DND-41 (cell line): ENCODE results near the gene FSIP1.

Source experiments
- ATAC-seq: fragments of 200-7000 bp; cut with Tn5 transposase; 3 replicates; pipeline ENCODE4 v1.9.1; 2021; ENCODE audit warnings: low read depth; ENCODE audit not compliant: insufficient read depth
- DNase-seq: peaks from one replicate; pipeline ENCODE4 v3.0.0-alpha.2; 2020
- H2AFZ ChIP-seq: 2 replicates; pipeline ENCODE4 v1.6.0; 2012; ENCODE audit warnings: low read depth, low read length
- H3K27ac ChIP-seq: 2 replicates; pipeline ENCODE4 v1.5.1; 2012; ENCODE audit warnings: low read length, inconsistent platforms
- H3K27me3 ChIP-seq: fragments of 200-600 bp; sonication (generic); 2 replicates; pipeline ENCODE4 v1.6.0; 2012; ENCODE audit warnings: low read length, mild to moderate bottlenecking, inconsistent platforms; ENCODE audit not compliant: insufficient read depth, poor library complexity
- H3K36me3 ChIP-seq: 2 replicates; pipeline ENCODE4 v1.5.1; 2012; ENCODE audit warnings: low read length, inconsistent platforms; ENCODE audit not compliant: insufficient read depth
- H3K4me1 ChIP-seq: 2 replicates; pipeline ENCODE4 v1.5.1; 2012; ENCODE audit warnings: mild to moderate bottlenecking, low read length; ENCODE audit not compliant: insufficient read depth
- H3K4me2 ChIP-seq: 2 replicates; pipeline ENCODE4 v1.6.0; 2012; ENCODE audit warnings: mild to moderate bottlenecking, moderate library complexity, low read length, inconsistent platforms; ENCODE audit not compliant: insufficient read depth
- H3K4me3 ChIP-seq, 2 experiments: fragments of 200-600 bp in 1 of 2; shearing (Covaris generic) in 1 of 2; 2 replicates each; pipeline ENCODE4 v1.5.1; 2012 to 2016; ENCODE audit warnings: inconsistent platforms in 2 of 2, low read length in 2 of 2, mild to moderate bottlenecking in 2 of 2, low read depth in 1 of 2, moderate library complexity in 1 of 2
- H3K79me2 ChIP-seq: 2 replicates; pipeline ENCODE4 v1.6.0; 2012; ENCODE audit warnings: low read length, inconsistent platforms; ENCODE audit not compliant: insufficient read depth
- H3K9ac ChIP-seq: 2 replicates; pipeline ENCODE4 v1.6.0; 2012; ENCODE audit warnings: low read depth, mild to moderate bottlenecking, inconsistent platforms, low read length, moderate library complexity
- H3K9me3 ChIP-seq: 2 replicates; pipeline ENCODE4 v1.5.1; 2012; ENCODE audit warnings: low read length, moderate library complexity, mild to moderate bottlenecking, inconsistent platforms; ENCODE audit not compliant: insufficient read depth, severe bottlenecking
- H4K20me1 ChIP-seq: 2 replicates; pipeline ENCODE4 v1.6.0; 2012; ENCODE audit warnings: low read length; ENCODE audit not compliant: insufficient read depth
- EZH2 ChIP-seq: IDR thresholded peaks from 3 replicates; pipeline ENCODE4 v1.6.1; 2012; ENCODE audit warnings: borderline replicate concordance, low read depth, mild to moderate bottlenecking, moderate library complexity, low read length, inconsistent platforms; ENCODE audit not compliant: severe bottlenecking
- TF ChIP-seq, protein P1 (sequence below): IDR thresholded peaks from 2 replicates; pipeline ENCODE4 v1.5.1; 2012; ENCODE audit warnings: borderline replicate concordance, low read length, moderate library complexity, mild to moderate bottlenecking; ENCODE audit not compliant: poor library complexity, severe bottlenecking; ENCODE audit errors: extremely low read depth

The FSIP1 gene

DNA sequence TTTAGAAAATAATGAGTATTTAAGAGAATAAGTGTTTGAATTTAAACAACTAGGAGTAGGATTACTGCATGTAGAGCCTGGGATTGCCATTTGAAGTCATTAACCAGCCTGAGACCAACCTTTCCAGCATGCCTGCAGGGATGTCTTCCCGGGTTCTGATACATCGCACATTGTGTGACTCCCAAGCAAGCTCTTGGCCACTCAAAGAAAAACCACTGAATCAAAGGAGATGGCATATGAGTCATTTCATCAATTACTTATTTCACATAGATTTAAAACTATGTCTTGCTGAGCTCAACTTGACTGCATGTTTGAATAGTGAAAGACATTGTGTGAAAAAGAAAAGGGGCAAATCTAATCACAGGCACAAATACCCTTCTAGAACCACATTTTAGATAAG is 216.8 kb downstream of the FSIP1 start:
- Histone ChIP-seq H4K20me1 (no peaks in the 10 kb centered on the region), H3K4me1 (no peaks in the 10 kb centered on the region), H3K36me3 (no peaks in the 10 kb centered on the region), H3K27ac (no peak overlapping the region), H3K9ac (no peak overlapping the region), H2AFZ (no peak overlapping the region), H3K4me3 (no peak overlapping the region), H3K79me2 (no peaks in the 10 kb centered on the region), H3K4me2 (no peak overlapping the region), H3K27me3 (no peaks in the 10 kb centered on the region), H3K9me3 (no peaks in the 10 kb centered on the region)
- no peak for ATAC-seq
- no peak for DNase-seq
- TF ChIP-seq, protein P1, sequence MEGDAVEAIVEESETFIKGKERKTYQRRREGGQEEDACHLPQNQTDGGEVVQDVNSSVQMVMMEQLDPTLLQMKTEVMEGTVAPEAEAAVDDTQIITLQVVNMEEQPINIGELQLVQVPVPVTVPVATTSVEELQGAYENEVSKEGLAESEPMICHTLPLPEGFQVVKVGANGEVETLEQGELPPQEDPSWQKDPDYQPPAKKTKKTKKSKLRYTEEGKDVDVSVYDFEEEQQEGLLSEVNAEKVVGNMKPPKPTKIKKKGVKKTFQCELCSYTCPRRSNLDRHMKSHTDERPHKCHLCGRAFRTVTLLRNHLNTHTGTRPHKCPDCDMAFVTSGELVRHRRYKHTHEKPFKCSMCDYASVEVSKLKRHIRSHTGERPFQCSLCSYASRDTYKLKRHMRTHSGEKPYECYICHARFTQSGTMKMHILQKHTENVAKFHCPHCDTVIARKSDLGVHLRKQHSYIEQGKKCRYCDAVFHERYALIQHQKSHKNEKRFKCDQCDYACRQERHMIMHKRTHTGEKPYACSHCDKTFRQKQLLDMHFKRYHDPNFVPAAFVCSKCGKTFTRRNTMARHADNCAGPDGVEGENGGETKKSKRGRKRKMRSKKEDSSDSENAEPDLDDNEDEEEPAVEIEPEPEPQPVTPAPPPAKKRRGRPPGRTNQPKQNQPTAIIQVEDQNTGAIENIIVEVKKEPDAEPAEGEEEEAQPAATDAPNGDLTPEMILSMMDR, result no peak
- no peak for TF ChIP-seq EZH2

DNA sequence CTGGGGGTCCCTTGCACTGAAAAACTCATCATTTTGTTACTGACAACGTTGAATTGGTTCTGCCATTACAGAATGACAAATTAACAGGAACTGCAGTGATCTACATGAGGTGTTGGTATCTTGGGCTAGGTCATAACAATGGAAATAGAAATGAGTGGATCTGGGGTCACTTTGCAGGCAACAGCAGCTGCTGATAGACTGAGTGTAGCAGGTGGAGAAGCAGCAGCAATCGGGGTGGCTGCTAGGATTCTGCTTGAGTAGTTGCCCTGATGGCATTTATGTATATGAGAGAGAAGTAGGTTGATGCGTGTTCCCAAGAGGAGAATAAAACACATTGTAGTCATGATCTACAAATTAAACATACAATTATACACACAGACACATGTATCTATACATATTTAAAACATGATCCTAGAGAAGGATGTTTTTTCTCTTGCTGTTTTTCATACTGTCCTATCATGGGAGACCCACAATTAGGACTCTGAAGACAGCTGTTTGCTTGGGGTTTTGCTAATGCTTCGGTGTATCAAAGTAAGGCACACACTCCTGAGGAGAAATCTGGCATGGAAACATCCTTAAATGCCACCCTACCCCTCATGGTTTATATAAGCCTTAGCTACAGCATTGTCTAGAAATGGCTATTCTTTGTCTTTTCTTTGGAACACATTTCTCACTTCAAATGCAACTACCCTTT is 217.5 kb downstream of the FSIP1 start:
- Histone ChIP-seq H3K79me2 (no peaks in the 10 kb centered on the region), H3K9ac (no peak overlapping the region), H3K27ac (no peak overlapping the region), H3K36me3 (no peaks in the 10 kb centered on the region), H4K20me1 (no peaks in the 10 kb centered on the region), H3K27me3 (no peaks in the 10 kb centered on the region), H3K9me3 (no peaks in the 10 kb centered on the region), H2AFZ (no peak overlapping the region), H3K4me1 (no peaks in the 10 kb centered on the region), H3K4me3 (no peak overlapping the region), H3K4me2 (no peak overlapping the region)
- TF ChIP-seq, protein P1, result no peak
- no peak for TF ChIP-seq EZH2
- ATAC-seq (no peak), DNase-seq (no peak)

GRCh38 chr15:39558421-39558820 is 224.2 kb downstream of the FSIP1 start:
- Histone ChIP-seq H3K4me3 (no peak overlapping the region), H3K4me2 (no peak overlapping the region), H3K27me3 (peaks cover 4% of the 10 kb centered on the region), H3K36me3 (no peaks in the 10 kb centered on the region), H3K9me3 (no peaks in the 10 kb centered on the region), H3K4me1 (no peaks in the 10 kb centered on the region), H4K20me1 (no peaks in the 10 kb centered on the region), H2AFZ (no peak overlapping the region), H3K9ac (no peak overlapping the region), H3K79me2 (no peaks in the 10 kb centered on the region), H3K27ac (no peak overlapping the region)
- DNase-seq, result no peak
- ATAC-seq, result no peak
- TF ChIP-seq, protein P1, result no peak
- no peak for TF ChIP-seq EZH2

GRCh38 chr15:39556461-39556860 is 226.2 kb downstream of the FSIP1 start:
- no peaks in the 10 kb centered on the region for H4K20me1 ChIP-seq
- no peaks in the 10 kb centered on the region for H3K36me3 ChIP-seq
- H3K9me3 ChIP-seq, result no peaks in the 10 kb centered on the region
- H3K27ac ChIP-seq, result no peak overlapping the region
- H2AFZ ChIP-seq, result no peak overlapping the region
- H3K4me1 ChIP-seq, result no peaks in the 10 kb centered on the region
- no peak overlapping the region for H3K4me2 ChIP-seq
- peaks cover 4% of the 10 kb centered on the region for H3K27me3 ChIP-seq
- no peak for TF ChIP-seq EZH2
- TF ChIP-seq, protein P1, result no peak
- no peak for ATAC-seq
- no peaks in the 10 kb centered on the region for H3K79me2 ChIP-seq
- no peak for DNase-seq
- no peak overlapping the region for H3K9ac ChIP-seq
- no peak overlapping the region for H3K4me3 ChIP-seq
